ENCODE data around the gene IGHMBP2. TPM values are rescaled to one million over a fixed set of nuclear protein-coding genes. Genes with fewer than 3 reads are reported as not detected.

The IGHMBP2 gene
- total and polyA plus RNA-seq, 9 of the 15 experiments (the other 6 are each of a cell fraction or from before 2014, with no cell fraction given): 1.6 to 24.8 (median 14.5) TPM

DNA sequence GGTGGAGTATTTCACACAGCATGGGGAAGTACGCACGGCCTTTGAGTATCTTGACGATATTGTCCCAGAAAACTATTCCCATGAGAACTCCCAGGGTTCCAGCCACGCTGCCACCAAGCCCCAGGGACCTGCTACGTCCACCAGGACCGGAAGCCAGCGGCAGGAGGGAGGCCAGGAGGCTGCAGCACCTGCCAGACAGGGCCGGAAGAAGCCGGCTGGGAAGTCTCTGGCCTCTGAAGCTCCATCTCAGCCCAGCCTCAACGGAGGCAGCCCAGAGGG lies 32.6 kb downstream of the IGHMBP2 start:
- no peak for FAIRE-seq
- WGBS (ENCODE audit: insufficient coverage, low coverage, missing lambda C conversion rate): 92% methylated on average over 10 of the region's 10 CpGs
- peaks cover 0 to 2% of the 10 kb centered on the region in 2 experiments; a peak in 1 of 5 replicates for H3K4me1 ChIP-seq (replicated peaks in 1 of 2; ENCODE audit: control insufficient read depth in 2 of 2, insufficient read depth in 2 of 2, low read length in 2 of 2)

More for the DNA sequence above, 32.6 kb downstream of the IGHMBP2 start:
- Histone ChIP-seq H3K79me2 (ENCODE audit: control insufficient read depth, insufficient read depth, low read length) (no peaks in the 10 kb centered on the region), H3K27me3 (ENCODE audit: control insufficient read depth in 2 of 2, insufficient read depth in 2 of 2, low read length in 2 of 2) (no peaks in the 10 kb centered on the region), H4K20me1 (replicated peaks; ENCODE audit: control insufficient read depth, insufficient read depth, low read length) (0 out of 2 replicates have a peak, but pooled peaks cover 2% of the 10 kb centered on the region), H2AFZ (ENCODE audit: low read depth, low read length) (no peak overlapping the region), H3K4me2 (ENCODE audit: insufficient read depth, low read length) (no peak overlapping the region), H3K9me1 (ENCODE audit: control insufficient read depth, insufficient read depth, low read length) (no peaks in the 10 kb centered on the region), H3K9ac (ENCODE audit: insufficient read depth in 1 of 2, low read depth in 2 of 2, low read length in 2 of 2) (no peak overlapping the region), H3K27ac (ENCODE audit: extremely low read depth, low read depth, low read length) (no peak overlapping the region), H3K9me3 (replicated peaks; ENCODE audit: control insufficient read depth, insufficient read depth, low read depth, low read length) (no peaks in the 10 kb centered on the region), H3K36me3 (ENCODE audit: control insufficient read depth, insufficient read depth, low read length) (peaks cover 76% of the 10 kb centered on the region; the same call in 2 of the 3 replicates), H3K4me3 (no peak overlapping the region)
- no peak for TF ChIP-seq ZKSCAN3 (CRISPR knock-in tag; IDR thresholded peaks at IDR 0.05)
- TF ChIP-seq ILF3 (IDR thresholded peaks at IDR 0.05; ENCODE audit: borderline replicate concordance): no peak
- TF ChIP-seq AFF4 (CRISPR knock-in tag; IDR thresholded peaks at IDR 0.05): no peak
- TF ChIP-seq SREBF1 (IDR thresholded peaks at IDR 0.05; ENCODE audit: borderline replicate concordance, low read depth, low read length): no peak
- TF ChIP-seq, protein P1, sequence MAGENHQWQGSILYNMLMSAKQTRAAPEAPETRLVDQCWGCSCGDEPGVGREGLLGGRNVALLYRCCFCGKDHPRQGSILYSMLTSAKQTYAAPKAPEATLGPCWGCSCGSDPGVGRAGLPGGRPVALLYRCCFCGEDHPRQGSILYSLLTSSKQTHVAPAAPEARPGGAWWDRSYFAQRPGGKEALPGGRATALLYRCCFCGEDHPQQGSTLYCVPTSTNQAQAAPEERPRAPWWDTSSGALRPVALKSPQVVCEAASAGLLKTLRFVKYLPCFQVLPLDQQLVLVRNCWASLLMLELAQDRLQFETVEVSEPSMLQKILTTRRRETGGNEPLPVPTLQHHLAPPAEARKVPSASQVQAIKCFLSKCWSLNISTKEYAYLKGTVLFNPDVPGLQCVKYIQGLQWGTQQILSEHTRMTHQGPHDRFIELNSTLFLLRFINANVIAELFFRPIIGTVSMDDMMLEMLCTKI (IDR thresholded peaks at IDR 0.05; ENCODE audit: partially characterized antibody): no peak
- TF ChIP-seq, protein P2, sequence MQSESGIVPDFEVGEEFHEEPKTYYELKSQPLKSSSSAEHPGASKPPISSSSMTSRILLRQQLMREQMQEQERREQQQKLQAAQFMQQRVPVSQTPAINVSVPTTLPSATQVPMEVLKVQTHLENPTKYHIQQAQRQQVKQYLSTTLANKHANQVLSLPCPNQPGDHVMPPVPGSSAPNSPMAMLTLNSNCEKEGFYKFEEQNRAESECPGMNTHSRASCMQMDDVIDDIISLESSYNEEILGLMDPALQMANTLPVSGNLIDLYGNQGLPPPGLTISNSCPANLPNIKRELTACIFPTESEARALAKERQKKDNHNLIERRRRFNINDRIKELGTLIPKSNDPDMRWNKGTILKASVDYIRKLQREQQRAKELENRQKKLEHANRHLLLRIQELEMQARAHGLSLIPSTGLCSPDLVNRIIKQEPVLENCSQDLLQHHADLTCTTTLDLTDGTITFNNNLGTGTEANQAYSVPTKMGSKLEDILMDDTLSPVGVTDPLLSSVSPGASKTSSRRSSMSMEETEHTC (IDR thresholded peaks at IDR 0.05): no peak
- TF ChIP-seq NELFE (IDR thresholded peaks at IDR 0.05; ENCODE audit: insufficient read depth, insufficient read length): no peak
- no peak for TF ChIP-seq ZNF436 (CRISPR knock-in tag; IDR thresholded peaks at IDR 0.05)
- DNase-seq (ENCODE audit: extremely low read depth in 1 of 4, low spot score in 3 of 4) (no peak), ATAC-seq (no peak)
- no TSS peak for BruUV-seq (replicated peaks)
- in situ Hi-C loops (cut with MboI): no loop called here
- CTCF ChIA-PET (ENCODE audit: low intra/inter-chr PET ratio): no interaction called here
- POLR2A ChIA-PET: no interaction called here
- intact Hi-C loops (cut with micrococcal nuclease): no loop called here
